GM12875 (cell line): ENCODE results near the gene MYO7B.

Experiments used
- H3K4me3 ChIP-seq: one replicate; pipeline ENCODE4 v1.5.1; 2011; ENCODE audit warnings: low read depth, low read length, control low read depth
- CTCF ChIP-seq: IDR thresholded peaks from 2 replicates; pipeline ENCODE4 v1.5.1; 2011; ENCODE audit warnings: low read depth, mild to moderate bottlenecking, control low read depth, inconsistent platforms, low read length, moderate library complexity, borderline replicate concordance; ENCODE audit not compliant: insufficient read depth

MYO7B gene

GRCh38 chr2:127573771-127574170, 38.3 kb downstream of the MYO7B start:
- no peak overlapping the region for H3K4me3 ChIP-seq
- no peak for TF ChIP-seq CTCF

- no peak for TF ChIP-seq CTCF
Observed at GRCh38 chr2:127574656-127575055, 39.2 kb downstream of the MYO7B start.

GRCh38 chr2:127575185-127575765, 39.8 kb downstream of the MYO7B start:
- no peak for TF ChIP-seq CTCF
- H3K4me3 ChIP-seq: no peak overlapping the region

More at GRCh38 chr2:127574656-127575055, 39.2 kb downstream of the MYO7B start:
- no peak overlapping the region for H3K4me3 ChIP-seq

- no peak for TF ChIP-seq CTCF
- H3K4me3 ChIP-seq: no peak overlapping the region
Observed at GRCh38 chr2:127575941-127576432, 40.5 kb downstream of the MYO7B start.

- TF ChIP-seq CTCF: no peak
- no peak overlapping the region for H3K4me3 ChIP-seq
Observed at GRCh38 chr2:127576433-127577207, 41.1 kb downstream of the MYO7B start.

GRCh38 chr2:127577208-127577475, 41.7 kb downstream of the MYO7B start:
- TF ChIP-seq CTCF: no peak
- H3K4me3 ChIP-seq: no peak overlapping the region

GRCh38 chr2:127577503-127577902, 42.0 kb downstream of the MYO7B start:
- TF ChIP-seq CTCF: no peak
- H3K4me3 ChIP-seq: no peak overlapping the region
